Fibroblast of skin of right quadriceps (primary cell): Measurements from ENCODE around the gene CEP170B.
"Not testable (repeated sequence)": the region's sequence is repeated elsewhere in the genome, so short reads cannot be mapped to it uniquely, and the experiment has no call there.

Experiments
- DNase-seq: peaks from one replicate; pipeline ENCODE4 v3.0.0-alpha.2; 2013

Gene CEP170B

GRCh38 chr14:104933746-104934733, 69.0 kb downstream of the CEP170B start:
- no peak for DNase-seq

- DNase-seq = no peak
These were observed 70.1 kb downstream of the CEP170B start for GRCh38 chr14:104935026-104935650.

GRCh38 chr14:104935955-104936354, 70.9 kb downstream of the CEP170B start:
- DNase-seq = no peak

- no peak for DNase-seq
These were observed 71.5 kb downstream of the CEP170B start for GRCh38 chr14:104936361-104937155.

GRCh38 chr14:104937161-104937560, 72.1 kb downstream of the CEP170B start:
- DNase-seq = no peak

- DNase-seq = no peak
These were observed 72.8 kb downstream of the CEP170B start for GRCh38 chr14:104937694-104938365.

GRCh38 chr14:104938436-104938835, 73.4 kb downstream of the CEP170B start:
- no peak for DNase-seq

GRCh38 chr14:104938960-104939359, 73.9 kb downstream of the CEP170B start:
- no peak for DNase-seq

GRCh38 chr14:104939666-104940410, 74.8 kb downstream of the CEP170B start:
- DNase-seq = no peak

- no peak for DNase-seq
These were observed 75.6 kb downstream of the CEP170B start for GRCh38 chr14:104940526-104941150.

- no peak for DNase-seq
These were observed 76.7 kb downstream of the CEP170B start for GRCh38 chr14:104941508-104942365.

GRCh38 chr14:104942586-104942985, 77.5 kb downstream of the CEP170B start:
- no peak for DNase-seq

GRCh38 chr14:104943216-104944015, 78.3 kb downstream of the CEP170B start:
- not testable (repeated sequence) for DNase-seq

- not testable (repeated sequence) for DNase-seq
These were observed 78.9 kb downstream of the CEP170B start for GRCh38 chr14:104944016-104944308.

GRCh38 chr14:104944436-104945205, 79.6 kb downstream of the CEP170B start:
- not testable (repeated sequence) for DNase-seq

GRCh38 chr14:104945266-104945665, 80.2 kb downstream of the CEP170B start:
- not testable (repeated sequence) for DNase-seq
